Smooth muscle cell (in vitro differentiated cells): ENCODE measurements around the gene TSPAN31. TPM values are rescaled to one million over a fixed set of nuclear protein-coding genes. Genes with fewer than 3 reads are reported as not detected.

Experiments used
- DNase-seq: peaks from one replicate; lab custom pipeline; 2025; ENCODE audit not compliant: unreplicated experiment; lab: John Stamatoyannopoulos, UW
- H2AFZ ChIP-seq: fragments of 200-600 bp; sonication (generic); 2 replicates; pipeline ENCODE4 v1.6.0; 2016; ENCODE audit warnings: antibody characterized with exemption, low read depth, mild to moderate bottlenecking
- H3F3A ChIP-seq: fragments of 200-600 bp; sonication (generic); 2 replicates; pipeline ENCODE4 v1.6.0; 2017; ENCODE audit warnings: antibody characterized with exemption, low read depth
- H3K27ac ChIP-seq: fragments of 200-600 bp; sonication (generic); 2 replicates; pipeline ENCODE4 v1.5.1; 2016; ENCODE audit warnings: low read depth, mild to moderate bottlenecking
- H3K27me3 ChIP-seq: fragments of 200-600 bp; sonication (generic); 2 replicates; pipeline ENCODE4 v1.6.1; 2016; ENCODE audit warnings: low read depth, mild to moderate bottlenecking
- H3K36me3 ChIP-seq: fragments of 200-600 bp; sonication (generic); 2 replicates; pipeline ENCODE4 v1.5.1; 2016; ENCODE audit warnings: low read depth
- H3K4me1 ChIP-seq: fragments of 200-600 bp; sonication (generic); 2 replicates; pipeline ENCODE4 v1.5.1; 2016; ENCODE audit warnings: low read depth
- H3K4me2 ChIP-seq: fragments of 200-600 bp; sonication (generic); 2 replicates; pipeline ENCODE4 v1.6.0; 2016; ENCODE audit warnings: mild to moderate bottlenecking
- H3K4me3 ChIP-seq: fragments of 200-600 bp; sonication (generic); 2 replicates; pipeline ENCODE4 v1.5.1; 2016; ENCODE audit warnings: mild to moderate bottlenecking
- H3K79me2 ChIP-seq: fragments of 200-600 bp; sonication (generic); 2 replicates; pipeline ENCODE4 v1.6.0; 2016; ENCODE audit warnings: low read depth, mild to moderate bottlenecking
- H3K9ac ChIP-seq: fragments of 200-600 bp; sonication (generic); 2 replicates; pipeline ENCODE4 v1.6.0; 2016; ENCODE audit warnings: low read depth
- H3K9me3 ChIP-seq: fragments of 200-600 bp; sonication (generic); replicated peaks from 2 replicates; pipeline ENCODE4 v1.5.1; 2016; ENCODE audit warnings: low read depth
- H4K20me1 ChIP-seq: fragments of 200-600 bp; sonication (generic); 2 replicates; pipeline ENCODE4 v1.6.0; 2016; ENCODE audit warnings: low read depth
- CTCF ChIP-seq: fragments of 200-600 bp; sonication (generic); IDR thresholded peaks from 2 replicates; pipeline ENCODE4 v1.5.1; 2017; ENCODE audit warnings: borderline replicate concordance, mild to moderate bottlenecking, antibody characterized with exemption; ENCODE audit not compliant: insufficient read depth, poor library complexity, severe bottlenecking
- WGBS: methylation state at CpG from one replicate; pipeline ENCODE4 v1.1.7; 2016; ENCODE audit warnings: low lambda C conversion rate; 5-methylcytosine and 5-hydroxymethylcytosine counted together
- polyA plus RNA-seq: library from polyadenylated mRNA; unstranded; fragments of >200 nt; fragmentation: Nextera tagmentation; extraction: Ambion mirVana; gene quantifications from 2 replicates; pipeline ENCODE4 v1.2.1, GENCODE V29; 2016
- total RNA-seq: library from RNA; depleted of rRNA; stranded (reverse); fragments of >200 nt; gene quantifications from 2 replicates; pipeline ENCODE4 v1.2.3, GENCODE V29; 2014

Gene TSPAN31
- total and polyA plus RNA-seq, 2 experiments from 2014 or later, result 55.1 to 68.0 TPM

GRCh38 chr12:57760347-57760982 lies 15.6 kb downstream of the TSPAN31 start:
- 84% methylated on average over 3 of the region's 3 CpGs for WGBS

DNA sequence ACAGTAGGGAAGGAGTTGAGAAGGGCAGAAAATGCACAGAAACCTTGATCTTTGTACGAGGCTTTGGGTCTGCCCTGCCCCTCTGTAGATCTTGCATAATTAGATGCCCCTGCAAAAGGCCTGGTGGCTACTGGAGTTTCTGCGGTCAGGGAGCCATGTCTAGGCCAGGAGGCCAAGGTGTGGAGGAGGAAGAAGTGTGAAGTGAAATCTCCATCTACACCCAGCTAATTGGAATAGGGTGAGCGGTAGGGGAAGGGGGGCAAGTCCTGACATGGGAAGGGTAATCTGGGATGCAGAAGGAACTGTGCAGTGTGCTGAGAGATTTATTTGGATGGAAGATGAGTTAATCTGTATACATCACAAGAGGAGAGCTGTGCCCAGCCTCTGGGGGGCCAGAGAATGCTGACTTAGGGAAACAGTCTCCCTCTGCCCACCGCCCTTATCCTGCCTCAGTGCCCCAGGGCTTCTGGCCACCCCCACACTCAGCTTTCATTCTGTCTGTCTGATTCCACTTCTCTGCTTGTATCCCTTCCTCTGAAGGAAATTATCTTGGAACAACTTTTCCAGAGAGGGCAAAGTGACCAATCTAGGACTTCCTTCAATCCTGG lies 16.7 kb downstream of the TSPAN31 start:
- peaks cover 66% of the 10 kb centered on the region for H3K27me3 ChIP-seq
- H3K27ac ChIP-seq, result no peak overlapping the region
- no peaks in the 10 kb centered on the region for H3K9me3 ChIP-seq
- no peaks in the 10 kb centered on the region for H3K79me2 ChIP-seq
- no peak for TF ChIP-seq CTCF
- 80% methylated on average over 4 of the region's 4 CpGs for WGBS
- no peak overlapping the region for H3K4me2 ChIP-seq
- no peak overlapping the region for H2AFZ ChIP-seq
- no peak overlapping the region for H3K4me3 ChIP-seq
- no peaks in the 10 kb centered on the region for H3F3A ChIP-seq
- H3K9ac ChIP-seq, result no peak overlapping the region
- DNase-seq, result no peak
- H3K4me1 ChIP-seq, result peaks cover 15% of the 10 kb centered on the region
- peaks cover 10% of the 10 kb centered on the region for H4K20me1 ChIP-seq
- no peaks in the 10 kb centered on the region for H3K36me3 ChIP-seq

More at GRCh38 chr12:57760347-57760982, 15.6 kb downstream of the TSPAN31 start:
- no peak for DNase-seq
- peaks cover 64% of the 10 kb centered on the region for H3K27me3 ChIP-seq
- H3K79me2 ChIP-seq, result no peaks in the 10 kb centered on the region
- no peak for TF ChIP-seq CTCF
- H3K9me3 ChIP-seq, result no peaks in the 10 kb centered on the region
- no peak overlapping the region for H3K27ac ChIP-seq
- H3K9ac ChIP-seq, result no peak overlapping the region
- no peaks in the 10 kb centered on the region for H3K36me3 ChIP-seq
- H3K4me1 ChIP-seq, result peaks cover 13% of the 10 kb centered on the region
- H4K20me1 ChIP-seq, result peaks cover 10% of the 10 kb centered on the region
- H3K4me2 ChIP-seq, result no peak overlapping the region
- no peak overlapping the region for H2AFZ ChIP-seq
- H3F3A ChIP-seq, result no peaks in the 10 kb centered on the region
- H3K4me3 ChIP-seq, result no peak overlapping the region

- 80% methylated on average over 2 of the region's 2 CpGs for WGBS
- H3K79me2 ChIP-seq, result no peaks in the 10 kb centered on the region
- peaks cover 10% of the 10 kb centered on the region for H4K20me1 ChIP-seq
- H3K4me1 ChIP-seq, result peaks cover 23% of the 10 kb centered on the region
- no peak overlapping the region for H3K4me3 ChIP-seq
- no peak overlapping the region for H3K4me2 ChIP-seq
- H3K27me3 ChIP-seq, result peaks cover 68% of the 10 kb centered on the region
- no peak overlapping the region for H2AFZ ChIP-seq
- DNase-seq, result no peak
- no peak overlapping the region for H3K27ac ChIP-seq
- H3K9me3 ChIP-seq, result no peaks in the 10 kb centered on the region
- H3K36me3 ChIP-seq, result no peaks in the 10 kb centered on the region
- H3F3A ChIP-seq, result no peaks in the 10 kb centered on the region
- no peak overlapping the region for H3K9ac ChIP-seq
- no peak for TF ChIP-seq CTCF
These were observed 17.6 kb downstream of the TSPAN31 start for GRCh38 chr12:57762463-57762862.
